NCI-H2196 (cell line): Measurements from ENCODE around the gene COL19A1.
"Not testable (repeated sequence)": the region's sequence is repeated elsewhere in the genome, so short reads cannot be mapped to it uniquely, and the experiment has no call there.

Source experiments
- DNase-seq: peaks from one replicate; lab custom pipeline; 2025; ENCODE audit not compliant: unreplicated experiment; lab: John Stamatoyannopoulos, UW

The COL19A1 gene

GRCh38 chr6:69957985-69958559 lies 91.7 kb downstream of the COL19A1 start:
- no peak for DNase-seq

GRCh38 chr6:69958978-69959377 lies 92.6 kb downstream of the COL19A1 start:
- DNase-seq: no peak

- DNase-seq: not testable (repeated sequence)
These were observed 99.6 kb downstream of the COL19A1 start for GRCh38 chr6:69965974-69966373.

- DNase-seq: no peak
These were observed 106.8 kb downstream of the COL19A1 start for GRCh38 chr6:69973138-69973537.

GRCh38 chr6:69973763-69974162 lies 107.4 kb downstream of the COL19A1 start:
- no peak for DNase-seq

GRCh38 chr6:69974193-69974592 lies 107.8 kb downstream of the COL19A1 start:
- no peak for DNase-seq

- no peak for DNase-seq
These were observed 110.3 kb downstream of the COL19A1 start for GRCh38 chr6:69976591-69977090.

- DNase-seq: no peak
These were observed 114.3 kb downstream of the COL19A1 start for GRCh38 chr6:69980624-69981023.

- DNase-seq: no peak
These were observed 118.2 kb downstream of the COL19A1 start for GRCh38 chr6:69984506-69984905.

GRCh38 chr6:69985180-69985579 lies 118.8 kb downstream of the COL19A1 start:
- no peak for DNase-seq

- no peak for DNase-seq
These were observed 121.2 kb downstream of the COL19A1 start for GRCh38 chr6:69987550-69987949.

- DNase-seq: no peak
These were observed 122.2 kb downstream of the COL19A1 start for GRCh38 chr6:69988458-69989126.

GRCh38 chr6:69994251-69994650 lies 127.9 kb downstream of the COL19A1 start:
- DNase-seq: no peak

- DNase-seq: no peak
These were observed 141.8 kb downstream of the COL19A1 start for GRCh38 chr6:70008189-70008588.

GRCh38 chr6:70010339-70010738 lies 144.0 kb downstream of the COL19A1 start:
- not testable (repeated sequence) for DNase-seq

GRCh38 chr6:70023201-70023600 lies 156.8 kb downstream of the COL19A1 start:
- not testable (repeated sequence) for DNase-seq

- no peak for DNase-seq
These were observed 161.9 kb downstream of the COL19A1 start for GRCh38 chr6:70028246-70028645.

GRCh38 chr6:70028926-70029325 lies 162.6 kb downstream of the COL19A1 start:
- no peak for DNase-seq

GRCh38 chr6:70033781-70034180 lies 167.4 kb downstream of the COL19A1 start:
- no peak for DNase-seq

GRCh38 chr6:70037445-70037844 lies 171.1 kb downstream of the COL19A1 start:
- DNase-seq: no peak

GRCh38 chr6:70040766-70041165 lies 174.4 kb downstream of the COL19A1 start:
- DNase-seq: no peak

GRCh38 chr6:70041411-70041810 lies 175.1 kb downstream of the COL19A1 start:
- DNase-seq: no peak

GRCh38 chr6:70045413-70045812 lies 179.1 kb downstream of the COL19A1 start:
- no peak for DNase-seq
